Left renal pelvis (tissue), 4 donors: ENCODE data around the gene ARHGEF7. TPM values are rescaled to one million over a fixed set of nuclear protein-coding genes. Genes with fewer than 3 reads are reported as not detected.

Experiments used
- DNase-seq, 4 donors: peaks; one replicate each; pipeline ENCODE4 v3.0.0-alpha.2; 2013; ENCODE audit warnings: low read depth in 4 of 4, low spot score in 3 of 4
- polyA plus RNA-seq, 4 donors: library from polyadenylated mRNA; unstranded; fragments of 120-200 nt; gene quantifications; one replicate each; pipeline ENCODE4 v1.2.1, GENCODE V29; 2013; ENCODE audit not compliant: insufficient read length in 4 of 4

The ARHGEF7 gene
- polyA plus RNA-seq, 4 donors: 65.6 to 89.0 (median 71.8) TPM

- no peak for DNase-seq
Observed at GRCh38 chr13:111215081-111216047, 100.3 kb downstream of the ARHGEF7 start.

GRCh38 chr13:111216166-111216960 lies 101.3 kb downstream of the ARHGEF7 start:
- DNase-seq: no peak

GRCh38 chr13:111217641-111218040 lies 102.5 kb downstream of the ARHGEF7 start:
- DNase-seq: no peak

- no peak for DNase-seq
Observed at GRCh38 chr13:111219280-111219679, 104.2 kb downstream of the ARHGEF7 start.

GRCh38 chr13:111219950-111220349 lies 104.8 kb downstream of the ARHGEF7 start:
- no peak for DNase-seq

- DNase-seq: no peak
Observed at GRCh38 chr13:111225166-111225565, 110.1 kb downstream of the ARHGEF7 start.

GRCh38 chr13:111225810-111226546 lies 110.9 kb downstream of the ARHGEF7 start:
- no peak for DNase-seq

GRCh38 chr13:111227405-111227804 lies 112.3 kb downstream of the ARHGEF7 start:
- no peak for DNase-seq

GRCh38 chr13:111228262-111229144 lies 113.4 kb downstream of the ARHGEF7 start:
- no peak for DNase-seq

- DNase-seq: no peak
Observed at GRCh38 chr13:111230385-111230930, 115.3 kb downstream of the ARHGEF7 start.

- no peak for DNase-seq
Observed at GRCh38 chr13:111232191-111232590, 117.1 kb downstream of the ARHGEF7 start.

GRCh38 chr13:111233080-111233479 lies 118.0 kb downstream of the ARHGEF7 start:
- DNase-seq: no peak

GRCh38 chr13:111239764-111240670 lies 124.9 kb downstream of the ARHGEF7 start:
- DNase-seq: no peak

- DNase-seq: no peak
Observed at GRCh38 chr13:111241006-111241755, 126.1 kb downstream of the ARHGEF7 start.

GRCh38 chr13:111241862-111242261 lies 126.8 kb downstream of the ARHGEF7 start:
- DNase-seq: no peak

GRCh38 chr13:111242585-111242984 lies 127.5 kb downstream of the ARHGEF7 start:
- no peak for DNase-seq

GRCh38 chr13:111243981-111244380 lies 128.9 kb downstream of the ARHGEF7 start:
- no peak for DNase-seq
